IMR-90 (cell line): Measurements from ENCODE around the gene ZNRD2. TPM values are rescaled to one million over a fixed set of nuclear protein-coding genes. Genes with fewer than 3 reads are reported as not detected.

Source experiments
- ATAC-seq: fragments of 200-7000 bp; cut with Tn5 transposase; 2 replicates; pipeline ENCODE4 v1.9.1; 2020; ENCODE audit warnings: low read depth, mild to moderate bottlenecking, moderate library complexity
- BruUV-seq: library from RNA; stranded (reverse); fragments of 400-500 nt; replicated peaks from 2 replicates; lab custom pipeline; 2021; lab: Mats Ljungman, UMichigan
- CTCF ChIA-PET: fragments of 300-600 bp; formaldehyde crosslinking; extraction: SDS; loops from one replicate; lab custom pipeline; 2021; ENCODE audit warnings: antibody characterized with exemption; lab: Yijun Ruan, JAX
- POLR2A ChIA-PET: fragments of 300-600 bp; sonication (Branson Sonifier 250); formaldehyde crosslinking; loops from one replicate; lab custom pipeline; 2022; ENCODE audit warnings: antibody characterized with exemption; ENCODE audit not compliant: unreplicated experiment; lab: Charles Lee
- DNase-seq: peaks from one replicate; pipeline ENCODE4 v3.0.0; 2013
- H2AFZ ChIP-seq: replicated peaks from 2 replicates; pipeline ENCODE3; 2013; ENCODE audit warnings: low read length, mild to moderate bottlenecking; ENCODE audit not compliant: poor library complexity
- H2AK5ac ChIP-seq: 2 replicates; pipeline ENCODE4 v1.6.1; 2013; ENCODE audit warnings: low read depth, low read length, inconsistent platforms
- H2AK9ac ChIP-seq: replicated peaks from 2 replicates; pipeline ENCODE3; 2013; ENCODE audit warnings: mild to moderate bottlenecking, low read depth, low read length, moderate library complexity; ENCODE audit not compliant: poor library complexity
- H2BK120ac ChIP-seq: 2 replicates; pipeline ENCODE4 v1.6.1; 2013; ENCODE audit warnings: low read depth, low read length, inconsistent platforms
- H2BK15ac ChIP-seq: 3 replicates; pipeline ENCODE4 v1.6.1; 2013; ENCODE audit warnings: low read depth, low read length, inconsistent platforms
- H2BK20ac ChIP-seq: 2 replicates; pipeline ENCODE4 v1.6.1; 2013; ENCODE audit warnings: low read depth, mild to moderate bottlenecking, inconsistent platforms, low read length, moderate library complexity
- H2BK5ac ChIP-seq: 2 replicates; pipeline ENCODE4 v1.6.1; 2013; ENCODE audit warnings: mild to moderate bottlenecking, low read depth, low read length, inconsistent platforms; ENCODE audit not compliant: poor library complexity, severe bottlenecking
- H3K14ac ChIP-seq: replicated peaks from 2 replicates; pipeline ENCODE4 v1.6.1; 2013; ENCODE audit warnings: low read depth, low read length, inconsistent platforms
- H3K18ac ChIP-seq: 2 replicates; pipeline ENCODE4 v1.6.1; 2013; ENCODE audit warnings: low read depth, low read length, control low read depth
- H3K23ac ChIP-seq: 2 replicates; pipeline ENCODE4 v1.6.1; 2013; ENCODE audit warnings: low read depth, low read length, inconsistent platforms
- H3K27ac ChIP-seq: 2 replicates; pipeline ENCODE4 v1.5.1; 2013; ENCODE audit warnings: mild to moderate bottlenecking, control low read depth, low read length; ENCODE audit not compliant: insufficient read depth
- H3K27me3 ChIP-seq: 2 replicates; pipeline ENCODE4 v1.6.1; 2013; ENCODE audit warnings: low read length; ENCODE audit not compliant: control insufficient read depth, insufficient read depth
- H3K36me3 ChIP-seq: 2 replicates; pipeline ENCODE4 v1.6.1; 2013; ENCODE audit warnings: low read length, mixed read lengths; ENCODE audit not compliant: control insufficient read depth, insufficient read depth
- H3K4ac ChIP-seq: 2 replicates; pipeline ENCODE4 v1.6.1; 2013; ENCODE audit warnings: low read depth, low read length, inconsistent platforms
- H3K4me1 ChIP-seq: 2 replicates; pipeline ENCODE4 v1.6.1; 2013; ENCODE audit warnings: low read length, mixed read lengths; ENCODE audit not compliant: control insufficient read depth, insufficient read depth
- H3K4me2 ChIP-seq: 2 replicates; pipeline ENCODE4 v1.6.1; 2013; ENCODE audit warnings: low read depth, mild to moderate bottlenecking, control low read depth, low read length, moderate library complexity
- H3K4me3 ChIP-seq: 2 replicates; pipeline ENCODE4 v1.5.1; 2013; ENCODE audit warnings: low read depth, mild to moderate bottlenecking, control low read depth, low read length, moderate library complexity; ENCODE audit not compliant: insufficient read depth
- H3K56ac ChIP-seq: 2 replicates; pipeline ENCODE4 v1.6.1; 2013; ENCODE audit warnings: low read length, inconsistent platforms; ENCODE audit not compliant: insufficient read depth; ENCODE audit errors: extremely low read depth
- H3K79me1 ChIP-seq, 2 experiments: 2 replicates each; pipeline ENCODE4 v1.6.1; 2013; ENCODE audit warnings: low read length in 2 of 2, inconsistent platforms in 1 of 2, low read depth in 1 of 2
- H3K9ac ChIP-seq: 2 replicates; pipeline ENCODE4 v1.6.1; 2013; ENCODE audit warnings: low read depth, low read length, control low read depth
- H3K9me1 ChIP-seq: 2 replicates; pipeline ENCODE4 v1.6.1; 2013; ENCODE audit warnings: low read length, inconsistent platforms; ENCODE audit not compliant: insufficient read depth
- H3K9me3 ChIP-seq: 2 replicates; pipeline ENCODE4 v1.6.1; 2013; ENCODE audit warnings: low read length; ENCODE audit not compliant: control insufficient read depth, insufficient read depth
- H4K20me1 ChIP-seq: 2 replicates; pipeline ENCODE4 v1.6.1; 2013; ENCODE audit warnings: low read length, inconsistent platforms; ENCODE audit not compliant: insufficient read depth
- H4K5ac ChIP-seq: 2 replicates; pipeline ENCODE4 v1.6.1; 2013; ENCODE audit warnings: mild to moderate bottlenecking, low read depth, low read length, control low read depth
- H4K8ac ChIP-seq, 2 experiments: 2 replicates each; pipeline ENCODE4 v1.6.1; 2013; ENCODE audit warnings: low read depth in 2 of 2, low read length in 2 of 2, control low read depth in 1 of 2, inconsistent platforms in 1 of 2
- H4K91ac ChIP-seq: 2 replicates; pipeline ENCODE4 v1.6.1; 2013; ENCODE audit warnings: low read depth, low read length, inconsistent platforms; ENCODE audit not compliant: insufficient read depth
- BHLHE40 ChIP-seq: fragments of 150-350 bp; IDR thresholded peaks from 2 replicates; pipeline ENCODE4 v1.6.1; 2016; ENCODE audit warnings: mild to moderate bottlenecking, low read depth, low read length
- CEBPB ChIP-seq: IDR thresholded peaks from 2 replicates; pipeline ENCODE4 v1.6.1; 2012; ENCODE audit warnings: low read depth, low read length, improper control_type of control experiment
- CHD1 ChIP-seq: IDR thresholded peaks from 2 replicates; pipeline ENCODE4 v1.6.1; 2012; ENCODE audit warnings: low read depth, low read length, improper control_type of control experiment
- CTCF ChIP-seq: conservative IDR thresholded peaks from 2 replicates; pipeline ENCODE4 v1.5.1; 2012; ENCODE audit warnings: mild to moderate bottlenecking, low read depth, low read length, improper control_type of control experiment
- ELK1 ChIP-seq: fragments of 150-350 bp; IDR thresholded peaks from 2 replicates; pipeline ENCODE4 v1.6.1; 2016; ENCODE audit warnings: low read depth, mild to moderate bottlenecking, low read length, moderate library complexity, borderline replicate concordance
- FOS ChIP-seq: fragments of 150-350 bp; IDR thresholded peaks from 2 replicates; pipeline ENCODE4 v1.6.1; 2016; ENCODE audit warnings: low read depth, low read length
- MAFK ChIP-seq: IDR thresholded peaks from 2 replicates; pipeline ENCODE4 v1.6.1; 2012; ENCODE audit warnings: low read depth, low read length, improper control_type of control experiment
- MAZ ChIP-seq: IDR thresholded peaks from 2 replicates; pipeline ENCODE4 v1.6.1; 2012; ENCODE audit warnings: low read depth, mild to moderate bottlenecking, low read length, improper control_type of control experiment, moderate library complexity, borderline replicate concordance
- MXI1 ChIP-seq: IDR thresholded peaks from 2 replicates; pipeline ENCODE4 v1.6.1; 2012; ENCODE audit warnings: low read depth, mild to moderate bottlenecking, low read length, moderate library complexity, borderline replicate concordance
- NFE2L2 ChIP-seq: fragments of 150-350 bp; IDR thresholded peaks from 2 replicates; pipeline ENCODE4 v1.6.1; 2016; ENCODE audit warnings: low read depth, mild to moderate bottlenecking, low read length
- POLR2A ChIP-seq: IDR thresholded peaks from 2 replicates; pipeline ENCODE4 v1.6.1; 2012; ENCODE audit warnings: mild to moderate bottlenecking, low read depth, low read length
- RAD21 ChIP-seq: IDR thresholded peaks from 2 replicates; pipeline ENCODE4 v1.6.1; 2012; ENCODE audit warnings: low read length, improper control_type of control experiment
- RCOR1 ChIP-seq: IDR thresholded peaks from 2 replicates; pipeline ENCODE4 v1.6.1; 2012; ENCODE audit warnings: mild to moderate bottlenecking, low read length, improper control_type of control experiment; ENCODE audit not compliant: insufficient replicate concordance
- RFX5 ChIP-seq: IDR thresholded peaks from 2 replicates; pipeline ENCODE4 v1.8.0; 2012; ENCODE audit warnings: low read depth, mild to moderate bottlenecking, low read length, moderate library complexity
- USF2 ChIP-seq: fragments of 150-350 bp; IDR thresholded peaks from 2 replicates; pipeline ENCODE4 v1.6.1; 2017; ENCODE audit warnings: mild to moderate bottlenecking, antibody characterized with exemption, low read length, low read depth
- WGBS, 2 experiments: methylation state at CpG; one replicate each; pipeline versions ENCODE4 v1.1.5 to v1.1.7; 2013; ENCODE audit warnings: missing lambda C conversion rate in 2 of 2; ENCODE audit not compliant: insufficient read length in 1 of 2; ENCODE audit errors: extremely low coverage in 2 of 2; 5-methylcytosine and 5-hydroxymethylcytosine counted together
- dilution Hi-C: fragments of 300-500 bp; cut with HindIII; formaldehyde crosslinking; loops from one replicate; pipeline ENCODE4 v1.14.3; 2018; ENCODE audit warnings: low sequenced_read_pairs; ENCODE audit not compliant: unreplicated experiment
- in situ Hi-C: fragments of 300-500 bp; cut with MboI; formaldehyde crosslinking; loops from 3 replicates; pipeline ENCODE4 v1.14.3; 2019; ENCODE audit warnings: low sequenced_read_pairs, inconsistent platforms, mixed read lengths
- intact Hi-C: fragments of 100-400 bp; cut with micrococcal nuclease; formaldehyde crosslinking; loops from 2 replicates; pipeline ENCODE4 v1.10.0; 2022
- polyA plus RNA-seq, 3 experiments: library from polyadenylated mRNA; depleted of rRNA; stranded (reverse); fragments of >200 nt; gene quantifications; 2 replicates each; pipeline ENCODE4 v1.2.3, GENCODE V29; 2012; ENCODE audit warnings: low replicate concordance in 1 of 3
- total RNA-seq: library from RNA; depleted of rRNA; stranded (reverse); fragments of >200 nt; gene quantifications from 2 replicates; pipeline ENCODE4 v1.2.3, GENCODE V29; 2012

Gene ZNRD2
- total and polyA plus RNA-seq, 2 of the 4 experiments (the other 2 are of a cell fraction), result 75.6 to 90.3 TPM

- H3K23ac ChIP-seq, result no peak overlapping the region
- no peak overlapping the region for H4K91ac ChIP-seq
- no peak for TF ChIP-seq CTCF
- TF ChIP-seq MXI1, result no peak
- no peak for TF ChIP-seq BHLHE40
- no peak for TF ChIP-seq USF2
- no peak for TF ChIP-seq MAFK
- no peak for TF ChIP-seq NFE2L2
- TF ChIP-seq MAZ, result no peak
- no peak for TF ChIP-seq POLR2A
- TF ChIP-seq ELK1, result no peak
- TF ChIP-seq RAD21, result no peak
- TF ChIP-seq RCOR1, result no peak
- no peak for TF ChIP-seq FOS
- TF ChIP-seq RFX5, result no peak
- TF ChIP-seq CHD1, result no peak
- TF ChIP-seq CEBPB, result no peak
- ChIA-PET CTCF (no interaction called here), POLR2A (no interaction called here)
- no peak overlapping the region for H4K8ac ChIP-seq
- DNase-seq (no peak), ATAC-seq (no peak)
- no TSS peak for BruUV-seq
- no peak overlapping the region for H3K4ac ChIP-seq
- H3K4me1 ChIP-seq, result no peaks in the 10 kb centered on the region
- H3K27me3 ChIP-seq, result no peaks in the 10 kb centered on the region
- H2BK5ac ChIP-seq, result no peak overlapping the region
- H3K9me3 ChIP-seq, result no peaks in the 10 kb centered on the region
- intact Hi-C loops (no loop called here), dilution Hi-C loops (no loop called here), in situ Hi-C loops (no loop called here)
- no peak overlapping the region for H3K4me2 ChIP-seq
- H3K9ac ChIP-seq, result no peak overlapping the region
- no peak overlapping the region for H3K14ac ChIP-seq
- H3K79me1 ChIP-seq, result peaks cover 3 to 8% of the 10 kb centered on the region in 2 experiments; a peak in 3 of 4 replicates
- no peak overlapping the region for H3K56ac ChIP-seq
- no peak overlapping the region for H2BK20ac ChIP-seq
- no peak overlapping the region for H3K27ac ChIP-seq
- H3K18ac ChIP-seq, result no peak overlapping the region
- H2BK120ac ChIP-seq, result no peak overlapping the region
- no peak overlapping the region for H2AFZ ChIP-seq
- H2AK5ac ChIP-seq, result no peak overlapping the region
- H3K9me1 ChIP-seq, result no peaks in the 10 kb centered on the region
- no CpG with 5 or more reads among the region's 3 CpGs for WGBS, 2 experiments
- no peak overlapping the region for H4K5ac ChIP-seq
- no peak overlapping the region for H3K4me3 ChIP-seq
- H4K20me1 ChIP-seq, result peaks cover 8% of the 10 kb centered on the region
- H2BK15ac ChIP-seq, result no peak overlapping the region
- peaks cover 50% of the 10 kb centered on the region for H3K36me3 ChIP-seq
- H2AK9ac ChIP-seq, result no peak overlapping the region
These were observed 21.2 kb upstream of the ZNRD2 start for GRCh38 chr11:65549096-65549495.
